ENCODE measurements around the gene MAPRE2.

DNA sequence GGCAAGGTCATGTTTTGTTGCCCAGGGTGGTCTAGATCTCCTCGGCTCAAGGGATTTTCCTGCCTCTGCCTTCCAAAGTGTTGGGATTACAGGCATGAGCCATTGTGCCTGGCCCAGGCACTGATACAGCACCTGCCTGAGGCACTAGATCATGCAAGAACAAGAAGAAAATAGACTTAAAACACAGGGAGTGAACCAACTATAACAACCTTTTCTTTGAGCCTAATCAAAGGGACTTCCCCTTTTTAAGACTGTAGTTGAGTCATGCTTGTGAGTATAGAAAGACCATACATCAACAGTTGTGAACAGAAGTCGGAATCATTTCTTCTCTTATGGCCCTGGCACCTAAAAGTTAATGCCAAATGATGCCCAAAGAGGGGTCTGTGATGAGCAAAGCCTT lies 47.9 kb upstream of the MAPRE2 start:
- TF ChIP-seq GATA3 (IDR thresholded peaks at IDR 0.05; ENCODE audit: low read depth, low read length): no peak
- no peak for TF ChIP-seq GATA2 (IDR thresholded peaks at IDR 0.05; ENCODE audit: low read depth, low read length)
